H1 (cell line): ENCODE data around the gene KBTBD3. TPM values are rescaled to one million over a fixed set of nuclear protein-coding genes. Genes with fewer than 3 reads are reported as not detected.

Experiments
- CTCF ChIA-PET: fragments of 300-600 bp; sonication (Branson Sonifier 250); formaldehyde crosslinking; loops from one replicate; lab custom pipeline; 2021; ENCODE audit not compliant: partially characterized antibody; lab: Charles Lee
- POLR2A ChIA-PET: fragments of 300-600 bp; sonication (Branson Sonifier 250); formaldehyde crosslinking; loops from one replicate; lab custom pipeline; 2021; ENCODE audit warnings: inconsistent platforms; ENCODE audit not compliant: partially characterized antibody; lab: Charles Lee
- DNase-seq, 2 experiments: peaks; one replicate each; pipeline versions ENCODE4 v3.0.0 to v3.0.0-alpha.2; 2010 to 2022; ENCODE audit warnings: low spot score in 2 of 2, low read depth in 1 of 2, mixed read lengths in 1 of 2
- FAIRE-seq: peaks from 2 replicates; lab custom pipeline; 2011; peaks lifted over from hg19 to GRCh38; lab: Jason Lieb, UNC
- H2AFZ ChIP-seq: 2 replicates; pipeline ENCODE4 v1.8.1; 2012; ENCODE audit warnings: low read length, inconsistent platforms
- H2AK5ac ChIP-seq: 2 replicates; pipeline ENCODE4 v1.6.1; 2013; ENCODE audit warnings: low read depth, low read length
- H2BK120ac ChIP-seq: replicated peaks from 2 replicates; pipeline ENCODE3; 2013; ENCODE audit warnings: low read depth, low read length, inconsistent platforms
- H2BK12ac ChIP-seq: 2 replicates; pipeline ENCODE4 v1.6.1; 2013; ENCODE audit warnings: low read depth, low read length
- H2BK15ac ChIP-seq: 2 replicates; pipeline ENCODE4 v1.6.1; 2013; ENCODE audit warnings: low read length
- H2BK20ac ChIP-seq: 2 replicates; pipeline ENCODE4 v1.6.1; 2013; ENCODE audit warnings: low read length
- H2BK5ac ChIP-seq: 2 replicates; pipeline ENCODE4 v1.6.1; 2013; ENCODE audit warnings: low read depth, low read length
- H3K14ac ChIP-seq: 2 replicates; pipeline ENCODE4 v1.6.1; 2013; ENCODE audit warnings: inconsistent platforms; ENCODE audit not compliant: insufficient read length
- H3K18ac ChIP-seq: 2 replicates; pipeline ENCODE4 v1.6.1; 2013; ENCODE audit warnings: low read length; ENCODE audit errors: extremely low read depth
- H3K23ac ChIP-seq: 2 replicates; pipeline ENCODE4 v1.6.1; 2013; ENCODE audit warnings: inconsistent platforms; ENCODE audit not compliant: insufficient read length
- H3K23me2 ChIP-seq: 2 replicates; pipeline ENCODE4 v1.6.1; 2013; ENCODE audit warnings: low read depth, low read length
- H3K27ac ChIP-seq: 2 replicates; pipeline ENCODE4 v1.6.1; 2011; ENCODE audit warnings: low read depth, low read length, inconsistent platforms
- H3K27me3 ChIP-seq, 4 experiments: replicated peaks in 1 of 4; 1 replicate in 1 of 4; 2 replicates in 3 of 4; pipeline versions ENCODE4 v1.6.1 to v1.8.1; 2011 to 2013; ENCODE audit warnings: low read length in 3 of 4, mild to moderate bottlenecking in 3 of 4, inconsistent platforms in 2 of 4, mixed read lengths in 2 of 4, moderate library complexity in 1 of 4; ENCODE audit not compliant: control insufficient read depth in 3 of 4, insufficient read depth in 3 of 4; ENCODE audit errors: extremely low read depth in 1 of 4
- H3K36me3 ChIP-seq, 4 experiments: 2 replicates each; pipeline versions ENCODE4 v1.6.1 to v1.8.1; 2011 to 2013; ENCODE audit warnings: mild to moderate bottlenecking in 4 of 4, low read length in 3 of 4, moderate library complexity in 2 of 4, control low read depth in 1 of 4, inconsistent platforms in 1 of 4; ENCODE audit not compliant: insufficient read depth in 4 of 4, control insufficient read depth in 2 of 4
- H3K4ac ChIP-seq: replicated peaks from 2 replicates; pipeline ENCODE3; 2013; ENCODE audit warnings: low read length, low read depth, mixed read lengths, inconsistent platforms; ENCODE audit not compliant: insufficient read length
- H3K4me1 ChIP-seq, 4 experiments: replicated peaks in 1 of 4; 1 replicate in 1 of 4; 2 replicates in 3 of 4; pipeline versions ENCODE4 v1.6.1 to v1.8.1; 2011 to 2013; ENCODE audit warnings: low read length in 3 of 4, inconsistent platforms in 2 of 4, mixed read lengths in 1 of 4; ENCODE audit not compliant: insufficient read depth in 4 of 4, control insufficient read depth in 3 of 4
- H3K4me2 ChIP-seq, 2 experiments: 2 replicates each; pipeline versions ENCODE4 v1.6.1 to v1.8.1; 2011 to 2013; ENCODE audit warnings: low read depth in 2 of 2, low read length in 2 of 2, control low read depth in 1 of 2, inconsistent platforms in 1 of 2, mild to moderate bottlenecking in 1 of 2; ENCODE audit not compliant: insufficient read depth in 1 of 2
- H3K4me3 ChIP-seq, 4 experiments: fragments of 200-600, 300-600 bp in 1 of 4; sonication (generic), shearing (Covaris generic), sonication (Bioruptor Twin) in 1 of 4; 2 replicates each; pipeline versions ENCODE4 v1.5.1 to v1.8.1; 2011 to 2016; ENCODE audit warnings: low read length in 4 of 4, low read depth in 3 of 4, control low read depth in 2 of 4, inconsistent platforms in 2 of 4, mild to moderate bottlenecking in 2 of 4, mixed read lengths in 1 of 4, moderate library complexity in 1 of 4; ENCODE audit not compliant: insufficient read depth in 2 of 4; ENCODE audit errors: extremely low read depth in 1 of 4
- H3K56ac ChIP-seq: replicated peaks from 2 replicates; pipeline ENCODE3; 2013; ENCODE audit warnings: low read depth, mild to moderate bottlenecking, mixed read lengths, low read length, inconsistent platforms; ENCODE audit not compliant: insufficient read length
- H3K79me1 ChIP-seq: 2 replicates; pipeline ENCODE4 v1.6.1; 2013; ENCODE audit warnings: low read depth, low read length, control low read depth
- H3K79me2 ChIP-seq, 2 experiments: 2 replicates each; pipeline versions ENCODE4 v1.6.1 to v1.8.1; 2012 to 2013; ENCODE audit warnings: low read length in 2 of 2, mild to moderate bottlenecking in 2 of 2, inconsistent platforms in 1 of 2; ENCODE audit not compliant: insufficient read depth in 2 of 2, control insufficient read depth in 1 of 2
- H3K9ac ChIP-seq, 4 experiments: replicated peaks in 1 of 4; 1 replicate in 1 of 4; 2 replicates in 3 of 4; pipeline versions ENCODE4 v1.6.1 to v1.8.1; 2011 to 2013; ENCODE audit warnings: low read depth in 3 of 4, low read length in 3 of 4, control low read depth in 2 of 4, mild to moderate bottlenecking in 2 of 4, moderate library complexity in 2 of 4, inconsistent platforms in 1 of 4; ENCODE audit errors: extremely low read depth in 1 of 4
- H3K9me3 ChIP-seq, 2 experiments: 2 replicates each; pipeline versions ENCODE4 v1.6.1 to v1.8.1; 2012 to 2013; ENCODE audit warnings: mild to moderate bottlenecking in 2 of 2, moderate library complexity in 2 of 2, control low read depth in 1 of 2, inconsistent platforms in 1 of 2, low read depth in 1 of 2, low read length in 1 of 2, mixed read lengths in 1 of 2; ENCODE audit not compliant: insufficient read depth in 2 of 2
- H4K20me1 ChIP-seq, 2 experiments: replicated peaks in 1 of 2; 2 replicates each; pipeline versions ENCODE3 to v1.8.1; 2011 to 2013; ENCODE audit warnings: inconsistent platforms in 2 of 2, low read length in 2 of 2, mild to moderate bottlenecking in 1 of 2; ENCODE audit not compliant: insufficient read depth in 2 of 2, control insufficient read depth in 1 of 2
- H4K5ac ChIP-seq: 2 replicates; pipeline ENCODE4 v1.6.1; 2013; ENCODE audit warnings: low read length, low read depth, mixed read lengths, inconsistent platforms; ENCODE audit not compliant: insufficient read length
- H4K8ac ChIP-seq: 2 replicates; pipeline ENCODE4 v1.8.0; 2013; ENCODE audit warnings: mild to moderate bottlenecking, moderate library complexity, low read length, inconsistent platforms; ENCODE audit not compliant: insufficient read depth; ENCODE audit errors: extremely low read depth
- H4K91ac ChIP-seq: replicated peaks from 2 replicates; pipeline ENCODE3; 2013; ENCODE audit warnings: low read length, mixed read lengths, inconsistent platforms; ENCODE audit not compliant: insufficient read length
- TEAD4 ChIP-seq: IDR thresholded peaks from 2 replicates; pipeline ENCODE4 v1.6.1; 2012; ENCODE audit warnings: low read depth, low read length, inconsistent platforms, mixed read lengths
- WGBS, 2 experiments: shearing (Covaris generic) in 1 of 2; methylation state at CpG; one replicate each; pipeline versions ENCODE4 v1.1.6 to v1.1.7; 2013 to 2015; ENCODE audit warnings: low lambda C conversion rate in 2 of 2, mixed read lengths in 2 of 2, inconsistent platforms in 1 of 2, low coverage in 1 of 2, missing lambda C conversion rate in 1 of 2; ENCODE audit not compliant: insufficient replicate concordance in 2 of 2, insufficient coverage in 1 of 2, insufficient read length in 1 of 2; ENCODE audit errors: extremely low coverage in 1 of 2, missing lambda C conversion rate in 1 of 2; 5-methylcytosine and 5-hydroxymethylcytosine counted together
- polyA plus RNA-seq, 7 experiments: library from polyadenylated mRNA; depleted of rRNA in 3 of 7; stranded (reverse) in 5 of 7; unstranded in 2 of 7; fragments of >200 nt in 5 of 7; fragments of 200-250 nt in 2 of 7; gene quantifications; 1 replicate in 5 of 7; 2 replicates in 1 of 7; 4 replicates in 1 of 7; pipeline versions ENCODE4 v1.2.1 to v1.2.3, GENCODE V29; 2011 to 2013; ENCODE audit warnings: missing spikeins in 2 of 7, mixed read lengths in 2 of 7
- total RNA-seq: library from RNA; stranded (reverse); fragmentation: NEBNext Ultra II Directional; extraction: Animal tissue kit (Norgen Biotek cat#: 25700); gene quantifications from 2 replicates; pipeline ENCODE4 v1.2.1, GENCODE V29; 2021

The KBTBD3 gene
- total and polyA plus RNA-seq, 2 of the 8 experiments (the other 6 are each of a cell fraction or from before 2014, with no cell fraction given), result 1.2 to 6.1 TPM

DNA sequence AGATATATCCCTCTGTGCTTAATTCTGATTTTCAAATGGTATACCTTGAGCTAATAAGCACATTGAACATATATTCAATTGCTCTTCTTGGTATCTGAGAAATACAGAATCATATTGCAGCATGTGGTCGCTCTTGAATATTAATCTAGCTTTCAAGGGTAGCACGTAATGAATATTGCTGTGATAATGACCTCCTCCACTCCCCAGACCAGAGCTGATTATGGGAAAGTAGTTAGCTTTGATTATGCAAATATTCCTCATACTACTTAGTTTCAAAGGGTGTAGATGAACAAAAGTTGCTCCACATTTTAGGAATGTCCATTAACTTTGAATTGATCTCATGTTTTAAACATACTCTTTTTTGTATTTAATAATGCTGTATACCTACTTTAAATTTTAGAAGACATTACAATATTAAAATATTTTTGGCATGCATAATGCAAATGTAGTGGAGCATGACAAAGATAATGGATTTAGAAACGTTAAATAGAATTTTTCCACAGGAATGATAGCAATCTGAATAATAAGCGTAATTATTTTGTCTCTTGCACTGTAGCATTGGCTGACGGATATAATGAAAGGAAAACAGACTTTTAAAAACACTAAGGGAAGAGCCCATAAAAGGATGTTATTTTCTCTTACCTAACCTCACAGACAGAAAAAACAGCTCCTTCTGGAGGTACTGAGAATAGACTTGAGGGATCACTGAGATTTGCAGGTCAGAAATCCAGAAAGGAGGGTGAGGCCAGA lies 27.2 kb downstream of the KBTBD3 start:
- H2BK120ac ChIP-seq, result no peak overlapping the region
- no peak overlapping the region for H3K27ac ChIP-seq
- 83% methylated on average over 5 of the region's 5 CpGs; no CpG with 5 or more reads in 1 of the 2 experiments for WGBS, 2 experiments
- H2BK15ac ChIP-seq, result no peak overlapping the region
- H3K4me3 ChIP-seq, result no peak overlapping the region
- POLR2A ChIA-PET, result no interaction called here
- no peak for FAIRE-seq
- no peak overlapping the region for H3K4me2 ChIP-seq
- no peak overlapping the region for H4K8ac ChIP-seq
- H3K27me3 ChIP-seq, result no peaks in the 10 kb centered on the region
- no peaks in the 10 kb centered on the region for H3K23me2 ChIP-seq
- no peaks in the 10 kb centered on the region for H3K9me3 ChIP-seq
- H3K56ac ChIP-seq, result no peak overlapping the region
- H4K5ac ChIP-seq, result no peak overlapping the region
- peaks cover 0 to 6% (median 0%) of the 10 kb centered on the region in 4 experiments; a peak in 1 of 7 replicates for H3K4me1 ChIP-seq
- H2AFZ ChIP-seq, result no peak overlapping the region
- H2BK20ac ChIP-seq, result no peak overlapping the region
- TF ChIP-seq TEAD4, result no peak
- H4K91ac ChIP-seq, result no peak overlapping the region
- H4K20me1 ChIP-seq, result no peaks in the 10 kb centered on the region
- DNase-seq, result no peak
- no peak overlapping the region for H3K14ac ChIP-seq
- no peak overlapping the region for H3K23ac ChIP-seq
- H3K36me3 ChIP-seq, result no peaks in the 10 kb centered on the region
- H2BK5ac ChIP-seq, result no peak overlapping the region
- H3K4ac ChIP-seq, result no peak overlapping the region
- no peak overlapping the region for H3K18ac ChIP-seq
- no peaks in the 10 kb centered on the region for H3K79me1 ChIP-seq
- H3K9ac ChIP-seq, result no peak overlapping the region
- H3K79me2 ChIP-seq, result no peaks in the 10 kb centered on the region
- H2AK5ac ChIP-seq, result no peak overlapping the region
- CTCF ChIA-PET, result interaction anchor here (0.8 to 1.2 kb wide), 2 partner anchors 12 to 15 kb away, joined by 3 to 4 read pairs; no protein-coding TSS in a partner anchor
- no peak overlapping the region for H2BK12ac ChIP-seq
